ENCODE measurements around the gene RRAGB.

Gene RRAGB

DNA sequence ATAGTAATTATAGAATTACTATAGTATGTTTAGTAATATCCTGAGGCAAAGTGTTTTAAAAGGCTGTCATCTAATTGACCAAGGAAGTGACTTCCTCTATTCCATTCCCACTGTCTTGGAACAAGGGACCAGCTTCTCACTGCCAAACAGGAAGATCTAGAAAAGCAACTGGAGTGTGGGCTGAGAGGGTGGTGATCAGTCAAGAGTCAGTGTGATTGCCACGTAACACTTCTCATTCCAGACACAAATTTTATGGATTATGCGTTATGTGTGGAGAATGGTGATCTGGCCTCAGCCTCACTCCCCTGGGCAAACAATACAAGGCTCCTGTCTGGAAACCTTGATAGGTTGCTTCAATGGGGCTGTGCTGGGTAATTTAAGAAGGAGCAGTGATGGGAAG lies 60.0 kb downstream of the RRAGB start:
- Histone ChIP-seq H3K4me3 (no peak overlapping the region), H3K27me3 (no peaks in the 10 kb centered on the region), H3K4me1 (no peaks in the 10 kb centered on the region), H3K36me3 (peaks cover 0 to 13% (median 6%) of the 10 kb centered on the region in 3 donors), H3K9me3 (no peaks in the 10 kb centered on the region), H3K27ac (no peak overlapping the region)
- no peak for TF ChIP-seq CTCF (IDR thresholded peaks at IDR 0.05)
- intact Hi-C loops (cut with DNase I; ENCODE audit: low total_unique reads): no loop called here
- DNase-seq: no peak

DNA sequence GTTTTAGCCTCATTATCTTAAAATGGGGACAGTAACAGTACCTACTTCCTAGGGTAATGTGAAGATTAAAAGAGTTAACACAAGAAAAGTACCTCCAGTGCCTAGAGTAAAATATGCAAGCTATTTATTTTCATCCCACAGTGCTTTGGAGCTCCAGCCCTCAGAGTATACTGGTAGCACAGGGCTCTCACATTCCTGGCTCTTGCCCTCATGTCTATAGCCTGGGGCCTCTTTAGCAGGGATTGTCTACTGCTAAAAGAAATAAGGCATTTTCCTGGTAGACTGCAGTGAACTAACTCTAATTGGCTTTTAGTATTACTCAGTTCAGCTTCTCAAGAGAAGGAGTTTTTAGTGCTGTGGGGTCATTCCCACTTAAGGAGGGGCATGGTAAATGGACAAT lies 60.8 kb downstream of the RRAGB start:
- intact Hi-C loops (cut with DNase I; ENCODE audit: low total_unique reads): no loop called here
- Histone ChIP-seq H3K36me3 (peaks cover 0 to 13% (median 6%) of the 10 kb centered on the region in 3 donors), H3K27me3 (no peaks in the 10 kb centered on the region), H3K9me3 (no peaks in the 10 kb centered on the region), H3K4me3 (no peak overlapping the region), H3K27ac (no peak overlapping the region), H3K4me1 (no peaks in the 10 kb centered on the region)
- TF ChIP-seq CTCF (IDR thresholded peaks at IDR 0.05): no peak
- no peak for DNase-seq

DNA sequence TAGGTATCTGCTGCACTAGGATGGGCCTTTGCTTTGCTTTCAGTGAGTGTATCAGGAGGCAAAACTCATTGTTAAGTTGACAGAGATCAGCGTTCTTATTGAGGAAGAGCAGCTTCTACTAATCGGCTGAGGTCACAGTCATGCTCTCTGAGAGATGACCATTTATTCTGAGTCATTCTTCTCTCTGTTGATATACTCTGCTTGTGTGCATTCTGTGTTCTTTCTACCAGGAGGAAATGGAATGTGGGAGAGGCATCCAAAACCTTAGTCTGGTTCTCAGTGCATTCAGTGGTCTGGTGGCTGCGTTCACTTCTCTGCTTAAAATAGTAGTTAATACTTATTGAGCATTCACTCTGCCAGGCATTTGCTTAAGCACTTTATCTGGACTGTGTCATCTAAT lies 66.2 kb downstream of the RRAGB start:
- no peaks in the 10 kb centered on the region for H3K4me1 ChIP-seq
- TF ChIP-seq CTCF (IDR thresholded peaks at IDR 0.05): no peak
- intact Hi-C loops (cut with DNase I; ENCODE audit: low total_unique reads): no loop called here
- no peak overlapping the region for H3K4me3 ChIP-seq
- DNase-seq: no peak
- H3K36me3 ChIP-seq: no peaks in the 10 kb centered on the region
- no peaks in the 10 kb centered on the region for H3K9me3 ChIP-seq
- H3K27ac ChIP-seq: no peak overlapping the region
- H3K27me3 ChIP-seq: no peaks in the 10 kb centered on the region

DNA sequence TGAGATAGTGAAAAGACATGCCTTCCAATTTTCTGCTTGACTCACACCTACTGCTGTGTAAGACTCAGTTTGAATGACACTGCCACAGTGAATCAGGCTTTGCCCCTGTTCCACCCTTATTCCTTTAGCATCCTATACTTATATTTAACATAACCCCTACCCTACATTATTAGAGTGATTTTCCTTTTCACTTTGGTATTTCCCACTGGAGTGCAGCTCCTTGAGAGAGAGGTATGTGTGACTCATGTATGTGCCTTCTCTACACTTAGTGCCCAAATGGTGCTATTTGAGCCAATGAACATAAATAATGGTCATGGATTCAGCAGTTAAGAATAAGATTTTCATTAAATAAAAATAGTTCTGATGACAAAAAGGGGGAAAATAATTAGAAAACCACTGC lies 69.5 kb downstream of the RRAGB start:
- intact Hi-C loops (cut with DNase I; ENCODE audit: low total_unique reads): no loop called here

DNA sequence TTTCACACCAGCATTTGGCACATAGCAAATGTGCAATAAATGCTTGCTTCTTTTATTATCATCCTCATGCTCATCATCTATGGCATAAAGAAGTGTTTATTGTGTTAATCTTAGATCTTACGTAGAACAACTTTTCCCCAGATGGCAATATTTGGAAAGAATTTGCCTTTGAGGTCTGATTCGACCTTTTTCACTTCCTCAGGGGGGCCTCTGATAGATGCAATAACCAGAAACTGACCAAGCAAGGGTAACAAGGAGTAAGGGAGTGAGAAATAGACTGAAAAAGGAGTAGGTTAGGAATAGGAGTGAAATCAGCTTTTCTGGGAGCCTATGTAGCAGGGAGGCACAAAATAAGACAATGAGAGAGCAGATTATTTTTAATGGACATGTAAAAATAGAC lies 70.2 kb downstream of the RRAGB start:
- no peaks in the 10 kb centered on the region for H3K9me3 ChIP-seq
- H3K4me3 ChIP-seq: no peak overlapping the region
- no peaks in the 10 kb centered on the region for H3K4me1 ChIP-seq
- intact Hi-C loops (cut with DNase I; ENCODE audit: low total_unique reads): no loop called here
- no peak for DNase-seq
- no peaks in the 10 kb centered on the region for H3K27me3 ChIP-seq
- no peak for TF ChIP-seq CTCF (IDR thresholded peaks at IDR 0.05)
- no peak overlapping the region for H3K27ac ChIP-seq
- H3K36me3 ChIP-seq: no peaks in the 10 kb centered on the region

More for the DNA sequence above, 69.5 kb downstream of the RRAGB start:
- no peaks in the 10 kb centered on the region for H3K9me3 ChIP-seq
- no peaks in the 10 kb centered on the region for H3K4me1 ChIP-seq
- no peak overlapping the region for H3K4me3 ChIP-seq
- TF ChIP-seq CTCF (IDR thresholded peaks at IDR 0.05): no peak
- no peaks in the 10 kb centered on the region for H3K27me3 ChIP-seq
- no peak for DNase-seq
- H3K36me3 ChIP-seq: no peaks in the 10 kb centered on the region
- no peak overlapping the region for H3K27ac ChIP-seq

DNA sequence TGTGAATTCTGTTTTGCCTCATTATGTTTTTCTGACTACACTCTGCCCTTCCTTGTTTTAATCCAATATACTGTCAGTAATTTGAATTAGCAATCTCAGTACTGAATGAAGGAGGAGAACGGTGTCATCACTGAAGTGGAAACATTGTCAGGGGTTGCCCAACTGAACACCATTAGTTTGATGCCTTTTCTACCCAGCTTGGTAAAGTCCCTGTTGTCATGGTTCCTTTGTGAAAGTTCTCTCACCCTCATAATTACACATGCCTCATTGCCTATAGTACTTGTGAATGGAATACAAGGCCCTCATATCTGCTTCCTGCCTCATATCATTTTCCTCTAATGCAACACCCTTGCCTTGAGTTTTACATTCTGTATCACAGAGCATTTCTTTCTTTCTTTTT lies 76.9 kb downstream of the RRAGB start:
- no peak for TF ChIP-seq CTCF (IDR thresholded peaks at IDR 0.05)
- no peak for DNase-seq
- intact Hi-C loops (cut with DNase I; ENCODE audit: low total_unique reads): no loop called here
- no peaks in the 10 kb centered on the region for H3K4me1 ChIP-seq
- H3K4me3 ChIP-seq: no peak overlapping the region
- no peaks in the 10 kb centered on the region for H3K9me3 ChIP-seq
- H3K36me3 ChIP-seq: no peaks in the 10 kb centered on the region
- no peaks in the 10 kb centered on the region for H3K27me3 ChIP-seq
- H3K27ac ChIP-seq: no peak overlapping the region

Data from tibial artery (tissue), 4 donors.